NCI-H748 treated with DMSO at 0.1 percent for 48 hours (cell line): Measurements from ENCODE around the gene ARHGAP9.
"Not testable (repeated sequence)": the region's sequence is repeated elsewhere in the genome, so short reads cannot be mapped to it uniquely, and the experiment has no call there.

Source experiments
- DNase-seq: peaks from one replicate; lab custom pipeline; 2025; lab: John Stamatoyannopoulos, UW

The ARHGAP9 gene

GRCh38 chr12:57517187-57517586, 37.5 kb upstream of the ARHGAP9 start:
- no peak for DNase-seq

- DNase-seq: no peak
These were observed 37.0 kb upstream of the ARHGAP9 start for GRCh38 chr12:57516617-57517153.

GRCh38 chr12:57515934-57516541, 36.4 kb upstream of the ARHGAP9 start:
- no peak for DNase-seq

GRCh38 chr12:57515408-57515933, 35.8 kb upstream of the ARHGAP9 start:
- no peak for DNase-seq

- no peak for DNase-seq
These were observed 35.2 kb upstream of the ARHGAP9 start for GRCh38 chr12:57514720-57515407.

- DNase-seq: not testable (repeated sequence)
These were observed 34.6 kb upstream of the ARHGAP9 start for GRCh38 chr12:57514246-57514645.

GRCh38 chr12:57513677-57514076, 34.0 kb upstream of the ARHGAP9 start:
- not testable (repeated sequence) for DNase-seq

- no peak for DNase-seq
These were observed 33.6 kb upstream of the ARHGAP9 start for GRCh38 chr12:57513266-57513665.

- no peak for DNase-seq
These were observed 33.0 kb upstream of the ARHGAP9 start for GRCh38 chr12:57512665-57513064.

- DNase-seq: no peak
These were observed 32.1 kb upstream of the ARHGAP9 start for GRCh38 chr12:57511588-57512325.

- DNase-seq: no peak
These were observed 31.5 kb upstream of the ARHGAP9 start for GRCh38 chr12:57511161-57511560.

GRCh38 chr12:57507796-57508195, 28.1 kb upstream of the ARHGAP9 start:
- DNase-seq: not testable (repeated sequence)

GRCh38 chr12:57506541-57506940, 26.9 kb upstream of the ARHGAP9 start:
- not testable (repeated sequence) for DNase-seq

- not testable (repeated sequence) for DNase-seq
These were observed 22.8 kb upstream of the ARHGAP9 start for GRCh38 chr12:57502311-57502969.

GRCh38 chr12:57500213-57500612, 20.5 kb upstream of the ARHGAP9 start:
- DNase-seq: no peak

- no peak for DNase-seq
These were observed 18.9 kb upstream of the ARHGAP9 start for GRCh38 chr12:57498571-57498970.

GRCh38 chr12:57498132-57498502, 18.5 kb upstream of the ARHGAP9 start:
- no peak for DNase-seq

- no peak for DNase-seq
These were observed 17.8 kb upstream of the ARHGAP9 start for GRCh38 chr12:57497223-57498131.

GRCh38 chr12:57496822-57497221, 17.2 kb upstream of the ARHGAP9 start:
- DNase-seq: no peak

GRCh38 chr12:57495051-57495701, 15.5 kb upstream of the ARHGAP9 start:
- not testable (repeated sequence) for DNase-seq
